ENCODE data around the gene TRMT44. TPM values are rescaled to one million over a fixed set of nuclear protein-coding genes. Genes with fewer than 3 reads are reported as not detected.

TRMT44 gene
- polyA plus RNA-seq, 1 donor (not counting 4 experiments of a cell fraction or from before 2014, with no cell fraction given) = 8.8 TPM

GRCh38 chr4:8478371-8478770 lies 37.8 kb downstream of the TRMT44 start:
- FAIRE-seq = no peak
- Histone ChIP-seq H3K4me1 (ENCODE audit: control insufficient read depth, extremely low read depth, insufficient read depth, low read length) (no peaks in the 10 kb centered on the region), H3K4me2 (ENCODE audit: control insufficient read depth, extremely low read depth, insufficient read depth, low read depth, low read length) (no peak overlapping the region), H3K79me2 (ENCODE audit: control insufficient read depth, insufficient read depth, low read length) (no peaks in the 10 kb centered on the region), H3K4me3 (ENCODE audit: control insufficient read depth in 2 of 3, extremely low read depth in 1 of 3, insufficient read depth in 2 of 3, low read depth in 1 of 3, low read length in 3 of 3) (no peak overlapping the region), H3K27ac (ENCODE audit: control insufficient read depth, insufficient read depth, low read length) (no peak overlapping the region), H3K9me3 (ENCODE audit: control insufficient read depth, low read depth, low read length) (no peaks in the 10 kb centered on the region), H3K9me1 (ENCODE audit: control insufficient read depth, extremely low read depth, insufficient read depth, low read length) (no peaks in the 10 kb centered on the region), H3K9ac (ENCODE audit: control insufficient read depth, extremely low read depth, insufficient read depth, low read length) (no peak overlapping the region), H3K27me3 (ENCODE audit: control insufficient read depth, extremely low read depth, insufficient read depth, low read length) (no peaks in the 10 kb centered on the region), H2AFZ (ENCODE audit: control insufficient read depth, low read length) (no peak overlapping the region), H4K20me1 (ENCODE audit: control insufficient read depth, extremely low read depth, insufficient read depth, low read length) (no peaks in the 10 kb centered on the region), H3K36me3 (ENCODE audit: control insufficient read depth in 2 of 2, extremely low read depth in 1 of 2, insufficient read depth in 2 of 2, low read length in 2 of 2) (peaks cover 0 to 19% of the 10 kb centered on the region in 2 experiments)
- TF ChIP-seq EZH2 (IDR thresholded peaks at IDR 0.05; ENCODE audit: low read length) = no peak
- TF ChIP-seq, protein P1, sequence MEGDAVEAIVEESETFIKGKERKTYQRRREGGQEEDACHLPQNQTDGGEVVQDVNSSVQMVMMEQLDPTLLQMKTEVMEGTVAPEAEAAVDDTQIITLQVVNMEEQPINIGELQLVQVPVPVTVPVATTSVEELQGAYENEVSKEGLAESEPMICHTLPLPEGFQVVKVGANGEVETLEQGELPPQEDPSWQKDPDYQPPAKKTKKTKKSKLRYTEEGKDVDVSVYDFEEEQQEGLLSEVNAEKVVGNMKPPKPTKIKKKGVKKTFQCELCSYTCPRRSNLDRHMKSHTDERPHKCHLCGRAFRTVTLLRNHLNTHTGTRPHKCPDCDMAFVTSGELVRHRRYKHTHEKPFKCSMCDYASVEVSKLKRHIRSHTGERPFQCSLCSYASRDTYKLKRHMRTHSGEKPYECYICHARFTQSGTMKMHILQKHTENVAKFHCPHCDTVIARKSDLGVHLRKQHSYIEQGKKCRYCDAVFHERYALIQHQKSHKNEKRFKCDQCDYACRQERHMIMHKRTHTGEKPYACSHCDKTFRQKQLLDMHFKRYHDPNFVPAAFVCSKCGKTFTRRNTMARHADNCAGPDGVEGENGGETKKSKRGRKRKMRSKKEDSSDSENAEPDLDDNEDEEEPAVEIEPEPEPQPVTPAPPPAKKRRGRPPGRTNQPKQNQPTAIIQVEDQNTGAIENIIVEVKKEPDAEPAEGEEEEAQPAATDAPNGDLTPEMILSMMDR (optimal IDR thresholded peaks at IDR 0.05 in 1 of 3, IDR thresholded peaks at IDR 0.05 in 1 of 3, conservative IDR thresholded peaks at IDR 0.05 in 1 of 3; ENCODE audit: extremely low read depth in 1 of 3, insufficient read depth in 2 of 3, low read length in 3 of 3) = no peak
- DNase-seq (ENCODE audit: low read depth, low spot score) = no peak
- dilution Hi-C loops (cut with MboI; ENCODE audit: extremely low pct_ligation_motif_present, low sequenced_read_pairs) = no loop called here

DNA sequence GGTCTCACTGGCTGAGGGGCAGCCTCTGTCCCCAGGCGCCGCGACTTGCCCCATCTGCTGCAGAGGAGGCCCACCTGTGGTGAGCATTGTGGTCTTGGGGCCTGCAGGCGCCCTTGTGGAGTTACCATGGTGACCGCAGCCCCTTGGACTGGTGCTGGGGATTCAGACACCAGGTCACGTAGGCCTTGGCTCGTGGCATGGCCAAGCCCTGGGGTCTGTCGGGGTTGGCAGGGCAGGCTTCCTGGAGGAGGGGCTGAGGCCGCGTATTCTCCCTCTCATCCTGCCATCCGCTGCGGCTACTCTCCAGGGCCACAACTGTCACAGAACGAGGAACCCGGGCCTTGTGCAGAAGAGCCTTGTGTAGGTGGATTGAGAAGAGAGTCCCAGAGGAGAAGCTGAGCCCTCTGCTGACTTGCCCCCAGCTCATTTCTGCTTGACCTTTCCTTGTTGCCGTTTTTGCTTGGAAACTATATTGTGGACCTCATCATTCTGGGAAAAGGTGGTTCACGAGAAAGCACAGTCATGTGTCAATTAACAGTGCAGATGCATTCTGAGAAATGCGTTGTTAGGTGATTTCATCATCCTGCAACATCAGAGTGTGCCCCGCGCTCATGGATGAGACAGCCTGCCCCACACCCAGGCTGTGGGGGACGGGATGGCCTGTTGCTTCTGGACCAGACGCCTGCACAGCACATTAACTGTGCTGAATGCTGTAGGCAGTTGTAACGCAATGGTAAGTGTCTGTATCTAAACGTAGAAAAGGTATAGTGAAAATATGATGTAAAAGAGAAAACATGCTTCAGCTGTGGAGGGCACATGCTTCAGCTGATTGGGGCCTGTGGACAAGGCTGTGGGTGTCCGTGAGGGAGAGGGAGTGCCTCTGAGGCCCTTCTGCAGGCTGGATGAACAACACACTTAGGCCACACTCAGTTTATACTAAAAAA lies 38.5 kb downstream of the TRMT44 start:
- Histone ChIP-seq H3K79me2 (ENCODE audit: control insufficient read depth, insufficient read depth, low read length) (no peaks in the 10 kb centered on the region), H3K9ac (ENCODE audit: control insufficient read depth, extremely low read depth, insufficient read depth, low read length) (no peak overlapping the region), H3K4me3 (ENCODE audit: control insufficient read depth in 2 of 3, extremely low read depth in 1 of 3, insufficient read depth in 2 of 3, low read depth in 1 of 3, low read length in 3 of 3) (no peak overlapping the region), H2AFZ (ENCODE audit: control insufficient read depth, low read length) (no peak overlapping the region), H3K4me2 (ENCODE audit: control insufficient read depth, extremely low read depth, insufficient read depth, low read depth, low read length) (no peak overlapping the region), H3K9me3 (ENCODE audit: control insufficient read depth, low read depth, low read length) (no peaks in the 10 kb centered on the region), H3K27ac (ENCODE audit: control insufficient read depth, insufficient read depth, low read length) (no peak overlapping the region), H3K9me1 (ENCODE audit: control insufficient read depth, extremely low read depth, insufficient read depth, low read length) (no peaks in the 10 kb centered on the region), H4K20me1 (ENCODE audit: control insufficient read depth, extremely low read depth, insufficient read depth, low read length) (no peaks in the 10 kb centered on the region), H3K4me1 (ENCODE audit: control insufficient read depth, extremely low read depth, insufficient read depth, low read length) (no peaks in the 10 kb centered on the region), H3K36me3 (ENCODE audit: control insufficient read depth in 2 of 2, extremely low read depth in 1 of 2, insufficient read depth in 2 of 2, low read length in 2 of 2) (peaks cover 0 to 19% of the 10 kb centered on the region in 2 experiments), H3K27me3 (ENCODE audit: control insufficient read depth, extremely low read depth, insufficient read depth, low read length) (no peaks in the 10 kb centered on the region)
- dilution Hi-C loops (cut with MboI; ENCODE audit: extremely low pct_ligation_motif_present, low sequenced_read_pairs) = no loop called here
- FAIRE-seq (no peak), DNase-seq (ENCODE audit: low read depth, low spot score) (no peak)
- TF ChIP-seq, protein P1 (optimal IDR thresholded peaks at IDR 0.05 in 1 of 3, IDR thresholded peaks at IDR 0.05 in 1 of 3, conservative IDR thresholded peaks at IDR 0.05 in 1 of 3; ENCODE audit: extremely low read depth in 1 of 3, insufficient read depth in 2 of 3, low read length in 3 of 3) = no peak
- no peak for TF ChIP-seq EZH2 (IDR thresholded peaks at IDR 0.05; ENCODE audit: low read length)
